Measurements from ENCODE around the gene STAB2.

DNA sequence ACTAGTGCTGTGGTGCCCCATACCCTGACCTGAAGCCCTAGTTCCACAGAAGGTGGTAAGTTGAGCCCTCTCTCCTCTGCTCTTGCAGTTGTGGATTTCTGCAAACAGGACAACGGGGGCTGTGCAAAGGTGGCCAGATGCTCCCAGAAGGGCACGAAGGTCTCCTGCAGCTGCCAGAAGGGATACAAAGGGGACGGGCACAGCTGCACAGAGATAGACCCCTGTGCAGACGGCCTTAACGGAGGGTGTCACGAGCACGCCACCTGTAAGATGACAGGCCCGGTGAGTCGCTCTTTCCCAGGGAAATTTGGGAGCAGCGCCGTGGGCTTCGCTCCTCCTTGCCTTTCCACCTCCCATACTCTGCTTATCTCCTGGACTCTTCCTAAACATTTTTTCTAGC, 161.8 kb downstream of the STAB2 start:
- TF ChIP-seq, protein P1, sequence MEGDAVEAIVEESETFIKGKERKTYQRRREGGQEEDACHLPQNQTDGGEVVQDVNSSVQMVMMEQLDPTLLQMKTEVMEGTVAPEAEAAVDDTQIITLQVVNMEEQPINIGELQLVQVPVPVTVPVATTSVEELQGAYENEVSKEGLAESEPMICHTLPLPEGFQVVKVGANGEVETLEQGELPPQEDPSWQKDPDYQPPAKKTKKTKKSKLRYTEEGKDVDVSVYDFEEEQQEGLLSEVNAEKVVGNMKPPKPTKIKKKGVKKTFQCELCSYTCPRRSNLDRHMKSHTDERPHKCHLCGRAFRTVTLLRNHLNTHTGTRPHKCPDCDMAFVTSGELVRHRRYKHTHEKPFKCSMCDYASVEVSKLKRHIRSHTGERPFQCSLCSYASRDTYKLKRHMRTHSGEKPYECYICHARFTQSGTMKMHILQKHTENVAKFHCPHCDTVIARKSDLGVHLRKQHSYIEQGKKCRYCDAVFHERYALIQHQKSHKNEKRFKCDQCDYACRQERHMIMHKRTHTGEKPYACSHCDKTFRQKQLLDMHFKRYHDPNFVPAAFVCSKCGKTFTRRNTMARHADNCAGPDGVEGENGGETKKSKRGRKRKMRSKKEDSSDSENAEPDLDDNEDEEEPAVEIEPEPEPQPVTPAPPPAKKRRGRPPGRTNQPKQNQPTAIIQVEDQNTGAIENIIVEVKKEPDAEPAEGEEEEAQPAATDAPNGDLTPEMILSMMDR (conservative IDR thresholded peaks at IDR 0.05; ENCODE audit: low read length): no peak
- TF ChIP-seq EZH2phosphoT487 (IDR thresholded peaks at IDR 0.05; ENCODE audit: borderline replicate concordance, low read depth, low read length): no peak
